ENCODE data around the gene ANKRD33.

GRCh38 chr12:51869931-51870330 lies 18.0 kb upstream of the ANKRD33 start:
- TF ChIP-seq CTCF (IDR thresholded peaks at IDR 0.05) (no peak), POLR2A (IDR thresholded peaks at IDR 0.05) (no peak)
